Dedifferentiated amniotic fluid mesenchymal stem cell (primary cell): ENCODE measurements around the gene PFN1.
A peak's percentile ranks its signal among the peaks of the same experiment; 100 is the strongest.
"Not testable (repeated sequence)": the region's sequence is repeated elsewhere in the genome, so short reads cannot be mapped to it uniquely, and the experiment has no call there.

Experiments used
- DNase-seq: peaks from one replicate; pipeline ENCODE4 v3.0.0-alpha.2; 2016; ENCODE audit errors: extremely low spot score

PFN1 gene

GRCh38 chr17:4945176-4945943 lies 3.0 kb downstream of the PFN1 start:
- peak; percentile 87 for DNase-seq

- no peak for DNase-seq
Measured at GRCh38 chr17:4944554-4945175, 3.7 kb downstream of the PFN1 start.

- DNase-seq, result no peak
Measured at GRCh38 chr17:4944163-4944553, 4.2 kb downstream of the PFN1 start.

GRCh38 chr17:4942760-4943508 lies 5.4 kb downstream of the PFN1 start:
- DNase-seq, result no peak

- no peak for DNase-seq
Measured at GRCh38 chr17:4941319-4941610, 7.1 kb downstream of the PFN1 start.

- no peak for DNase-seq
Measured at GRCh38 chr17:4940555-4941318, 7.6 kb downstream of the PFN1 start.

GRCh38 chr17:4939796-4940554 lies 8.4 kb downstream of the PFN1 start, which contains the start of the genes RNF167 and SLC25A11:
Gene RNF167, plus strand, starts transcription at chr17:4940268. Its CDS starts 642 bp downstream, at chr17:4940910.
Gene SLC25A11, minus strand, starts transcription at chr17:4940046. Its CDS starts 136 bp downstream, at chr17:4939910.
- peak; percentile 100 for DNase-seq

GRCh38 chr17:4939546-4939795 lies 8.9 kb downstream of the PFN1 start:
- DNase-seq, result no peak

- no peak for DNase-seq
Measured at GRCh38 chr17:4938688-4939545, 9.4 kb downstream of the PFN1 start.

GRCh38 chr17:4938069-4938491 lies 10.2 kb downstream of the PFN1 start:
- no peak for DNase-seq

- DNase-seq, result no peak
Measured at GRCh38 chr17:4937553-4937952, 10.8 kb downstream of the PFN1 start.

- no peak for DNase-seq
Measured at GRCh38 chr17:4936436-4936835, 11.9 kb downstream of the PFN1 start.

GRCh38 chr17:4935650-4936049 lies 12.7 kb downstream of the PFN1 start:
- DNase-seq, result no peak

GRCh38 chr17:4934173-4934979 lies 14.0 kb downstream of the PFN1 start:
- DNase-seq, result no peak

GRCh38 chr17:4933646-4934045 lies 14.7 kb downstream of the PFN1 start:
- DNase-seq, result no peak

GRCh38 chr17:4932756-4933155 lies 15.6 kb downstream of the PFN1 start:
- DNase-seq, result no peak

GRCh38 chr17:4931963-4932362 lies 16.4 kb downstream of the PFN1 start, which contains the start of gene GP1BA:
Gene GP1BA, plus strand, starts transcription at chr17:4932277. Its CDS starts 328 bp downstream, at chr17:4932605.
- DNase-seq, result no peak

- DNase-seq, result no peak
Measured at GRCh38 chr17:4928881-4929280, 19.4 kb downstream of the PFN1 start.

GRCh38 chr17:4926577-4927335 lies 21.6 kb downstream of the PFN1 start:
- not testable (repeated sequence) for DNase-seq
